ENCODE data around the gene CNPY3. TPM values are rescaled to one million over a fixed set of nuclear protein-coding genes. Genes with fewer than 3 reads are reported as not detected.

The CNPY3 gene
- total and polyA plus RNA-seq, 2 of the 13 experiments (the other 11 are each of a cell fraction or from before 2014, with no cell fraction given), result 42.3 to 60.2 TPM

DNA sequence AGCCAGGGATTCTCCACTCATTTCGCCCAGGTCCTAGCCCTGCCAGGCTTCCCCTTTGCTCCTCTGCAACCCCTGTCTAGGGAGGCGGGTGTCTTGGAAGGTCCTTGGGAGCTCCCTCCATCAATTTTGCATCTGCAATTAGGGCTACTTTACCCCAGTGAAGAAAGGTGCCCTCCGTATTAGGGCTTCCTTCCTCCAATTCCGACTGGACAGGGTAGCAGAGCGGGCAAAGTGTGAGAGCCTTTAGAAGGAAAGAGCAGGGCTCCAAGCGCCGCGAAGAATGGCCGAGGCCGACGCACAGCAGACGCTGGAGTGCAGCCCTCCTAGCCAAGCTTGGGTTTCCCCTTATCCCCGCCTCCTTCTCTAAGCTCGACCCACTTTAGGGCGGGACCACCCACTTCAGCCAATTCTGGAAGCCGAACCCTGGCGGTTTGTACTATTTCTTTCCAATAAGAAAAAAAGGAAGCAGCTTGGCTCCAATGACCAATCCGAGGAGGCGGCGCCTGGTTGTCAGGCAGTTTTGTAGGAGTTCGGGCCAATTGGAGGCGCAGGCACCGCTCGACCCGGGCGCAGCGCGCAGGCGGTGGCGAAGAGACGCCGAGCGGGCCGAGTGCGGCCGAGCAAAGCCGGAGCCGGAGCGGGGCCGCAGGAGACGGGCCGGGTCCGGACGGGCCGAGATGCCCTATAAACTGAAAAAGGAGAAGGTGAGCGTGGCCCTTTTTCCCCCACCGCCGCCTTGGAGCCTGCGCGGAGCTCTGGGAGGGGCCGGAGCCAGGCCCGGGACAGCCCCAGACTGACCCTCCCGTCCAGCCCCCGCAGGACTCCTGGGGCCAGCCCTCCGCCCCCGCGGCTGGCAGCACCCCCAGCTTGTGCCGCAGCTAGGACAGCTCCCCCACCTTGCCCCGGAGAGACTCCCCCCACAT, 55.0 kb downstream of the CNPY3 start, which contains the start of gene PPP2R5D (continued):
- TF ChIP-seq, protein P1, sequence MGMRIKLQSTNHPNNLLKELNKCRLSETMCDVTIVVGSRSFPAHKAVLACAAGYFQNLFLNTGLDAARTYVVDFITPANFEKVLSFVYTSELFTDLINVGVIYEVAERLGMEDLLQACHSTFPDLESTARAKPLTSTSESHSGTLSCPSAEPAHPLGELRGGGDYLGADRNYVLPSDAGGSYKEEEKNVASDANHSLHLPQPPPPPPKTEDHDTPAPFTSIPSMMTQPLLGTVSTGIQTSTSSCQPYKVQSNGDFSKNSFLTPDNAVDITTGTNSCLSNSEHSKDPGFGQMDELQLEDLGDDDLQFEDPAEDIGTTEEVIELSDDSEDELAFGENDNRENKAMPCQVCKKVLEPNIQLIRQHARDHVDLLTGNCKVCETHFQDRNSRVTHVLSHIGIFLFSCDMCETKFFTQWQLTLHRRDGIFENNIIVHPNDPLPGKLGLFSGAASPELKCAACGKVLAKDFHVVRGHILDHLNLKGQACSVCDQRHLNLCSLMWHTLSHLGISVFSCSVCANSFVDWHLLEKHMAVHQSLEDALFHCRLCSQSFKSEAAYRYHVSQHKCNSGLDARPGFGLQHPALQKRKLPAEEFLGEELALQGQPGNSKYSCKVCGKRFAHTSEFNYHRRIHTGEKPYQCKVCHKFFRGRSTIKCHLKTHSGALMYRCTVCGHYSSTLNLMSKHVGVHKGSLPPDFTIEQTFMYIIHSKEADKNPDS (CRISPR knock-in tag; IDR thresholded peaks at IDR 0.05), result no peak
- TF ChIP-seq ZNF326 (CRISPR knock-in tag; IDR thresholded peaks at IDR 0.05; ENCODE audit: borderline replicate concordance) (no peak), ZNF878 (CRISPR knock-in tag; IDR thresholded peaks at IDR 0.05) (no peak), STAG1 (CRISPR knock-in tag; IDR thresholded peaks at IDR 0.05) (0 out of 2 replicates have a peak, but pooled peaks have one; percentile 6), RNF2 (conservative IDR thresholded peaks at IDR 0.05; ENCODE audit: low read depth) (no peak), ZNF605 (CRISPR knock-in tag; IDR thresholded peaks at IDR 0.05) (no peak; the same call in 1 of the 2 replicates), ZNF331 (CRISPR knock-in tag; IDR thresholded peaks at IDR 0.05) (peak; percentile 30), SMAD9 (CRISPR knock-in tag; IDR thresholded peaks at IDR 0.05) (no peak), KMT2B (CRISPR knock-in tag; IDR thresholded peaks at IDR 0.05) (peak; percentile 53; the same call in 1 of the 2 replicates), ZZZ3 (CRISPR knock-in tag; IDR thresholded peaks at IDR 0.05; ENCODE audit: borderline replicate concordance) (0 out of 2 replicates have a peak, but pooled peaks have one; percentile 35), FOXK2 (IDR thresholded peaks at IDR 0.05) (no peak), SRSF1 (optimal IDR thresholded peaks at IDR 0.05; ENCODE audit: low read depth, low read length) (peak; percentile 52), ZNF782 (CRISPR knock-in tag; IDR thresholded peaks at IDR 0.05; ENCODE audit: borderline replicate concordance) (no peak; the same call in 1 of the 2 replicates), ZFX (CRISPR knock-in tag; IDR thresholded peaks at IDR 0.05; ENCODE audit: low read depth) (peak; percentile 91), HMG20B (CRISPR knock-in tag; conservative IDR thresholded peaks at IDR 0.05) (0 out of 2 replicates have a peak, but pooled peaks have one; percentile 35), TBP (CRISPR knock-in tag; IDR thresholded peaks at IDR 0.05) (peak; percentile 93), CHD2 (IDR thresholded peaks at IDR 0.05; ENCODE audit: low read depth, low read length) (no peak), ZNF839 (CRISPR knock-in tag; IDR thresholded peaks at IDR 0.05; ENCODE audit: borderline replicate concordance) (no peak), TAF1 (CRISPR knock-in tag; IDR thresholded peaks at IDR 0.05) (peak; percentile 92), EHMT2 (IDR thresholded peaks at IDR 0.05; ENCODE audit: borderline replicate concordance, low read depth, low read length) (no peak)
- TF ChIP-seq, protein P2, sequence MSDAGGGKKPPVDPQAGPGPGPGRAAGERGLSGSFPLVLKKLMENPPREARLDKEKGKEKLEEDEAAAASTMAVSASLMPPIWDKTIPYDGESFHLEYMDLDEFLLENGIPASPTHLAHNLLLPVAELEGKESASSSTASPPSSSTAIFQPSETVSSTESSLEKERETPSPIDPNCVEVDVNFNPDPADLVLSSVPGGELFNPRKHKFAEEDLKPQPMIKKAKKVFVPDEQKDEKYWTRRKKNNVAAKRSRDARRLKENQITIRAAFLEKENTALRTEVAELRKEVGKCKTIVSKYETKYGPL (CRISPR knock-in tag; IDR thresholded peaks at IDR 0.05), result 0 out of 2 replicates have a peak, but pooled peaks have one; percentile 28
- TF ChIP-seq, protein P3, sequence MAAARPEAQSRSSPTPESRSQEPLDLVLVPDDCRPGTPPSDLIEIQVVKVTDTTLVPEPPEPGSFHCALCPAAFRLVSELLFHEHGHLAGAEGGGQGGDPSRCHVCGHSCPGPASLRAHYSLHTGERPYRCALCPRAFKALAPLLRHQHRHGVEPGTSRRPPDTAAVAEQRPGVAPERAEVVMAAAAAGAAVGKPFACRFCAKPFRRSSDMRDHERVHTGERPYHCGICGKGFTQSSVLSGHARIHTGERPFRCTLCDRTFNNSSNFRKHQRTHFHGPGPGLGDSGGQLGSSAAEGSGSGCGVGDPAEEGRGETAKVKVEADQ (CRISPR knock-in tag; IDR thresholded peaks at IDR 0.05; ENCODE audit: borderline replicate concordance), result peak; percentile 38
- TF ChIP-seq, protein P4, sequence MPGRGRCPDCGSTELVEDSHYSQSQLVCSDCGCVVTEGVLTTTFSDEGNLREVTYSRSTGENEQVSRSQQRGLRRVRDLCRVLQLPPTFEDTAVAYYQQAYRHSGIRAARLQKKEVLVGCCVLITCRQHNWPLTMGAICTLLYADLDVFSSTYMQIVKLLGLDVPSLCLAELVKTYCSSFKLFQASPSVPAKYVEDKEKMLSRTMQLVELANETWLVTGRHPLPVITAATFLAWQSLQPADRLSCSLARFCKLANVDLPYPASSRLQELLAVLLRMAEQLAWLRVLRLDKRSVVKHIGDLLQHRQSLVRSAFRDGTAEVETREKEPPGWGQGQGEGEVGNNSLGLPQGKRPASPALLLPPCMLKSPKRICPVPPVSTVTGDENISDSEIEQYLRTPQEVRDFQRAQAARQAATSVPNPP (CRISPR knock-in tag; IDR thresholded peaks at IDR 0.05), result peak; percentile 80
- TF ChIP-seq, protein P5, sequence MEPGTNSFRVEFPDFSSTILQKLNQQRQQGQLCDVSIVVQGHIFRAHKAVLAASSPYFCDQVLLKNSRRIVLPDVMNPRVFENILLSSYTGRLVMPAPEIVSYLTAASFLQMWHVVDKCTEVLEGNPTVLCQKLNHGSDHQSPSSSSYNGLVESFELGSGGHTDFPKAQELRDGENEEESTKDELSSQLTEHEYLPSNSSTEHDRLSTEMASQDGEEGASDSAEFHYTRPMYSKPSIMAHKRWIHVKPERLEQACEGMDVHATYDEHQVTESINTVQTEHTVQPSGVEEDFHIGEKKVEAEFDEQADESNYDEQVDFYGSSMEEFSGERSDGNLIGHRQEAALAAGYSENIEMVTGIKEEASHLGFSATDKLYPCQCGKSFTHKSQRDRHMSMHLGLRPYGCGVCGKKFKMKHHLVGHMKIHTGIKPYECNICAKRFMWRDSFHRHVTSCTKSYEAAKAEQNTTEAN (CRISPR knock-in tag; conservative IDR thresholded peaks at IDR 0.05), result peak; percentile 84; the same call in 1 of the 2 replicates
